HFFc6 (cell line): ENCODE data around the gene WDR13. TPM values are rescaled to one million over a fixed set of nuclear protein-coding genes. Genes with fewer than 3 reads are reported as not detected.

Experiments used
- DNase-seq: peaks from one replicate; pipeline ENCODE4 v3.0.0-alpha.2; 2018
- H3K27ac Mint-ChIP-seq: 2 replicates; pipeline ENCODE4 v1.8.0; 2020; ENCODE audit warnings: mild to moderate bottlenecking, mixed read lengths
- H3K27me3 Mint-ChIP-seq: 2 replicates; pipeline ENCODE4 v1.8.0; 2021; ENCODE audit warnings: mild to moderate bottlenecking, moderate library complexity, mixed read lengths; ENCODE audit not compliant: insufficient read depth
- H3K36me3 Mint-ChIP-seq: 2 replicates; pipeline ENCODE4 v1.8.0; 2021; ENCODE audit warnings: low read depth, mixed read lengths
- H3K4me1 Mint-ChIP-seq: 2 replicates; pipeline ENCODE4 v1.8.0; 2020; ENCODE audit warnings: low read depth, mixed read lengths
- H3K4me3 Mint-ChIP-seq: 2 replicates; pipeline ENCODE4 v1.8.0; 2020; ENCODE audit warnings: mild to moderate bottlenecking, moderate library complexity, mixed read lengths
- H3K9me3 Mint-ChIP-seq: 2 replicates; pipeline ENCODE4 v1.8.0; 2020; ENCODE audit warnings: mild to moderate bottlenecking, mixed read lengths
- total RNA-seq, 6 experiments: library from RNA; stranded (reverse); fragmentation: NEBNext Ultra II Directional; extraction: Animal tissue kit (Norgen Biotek cat#: 25700); gene quantifications; 2 replicates in 1 of 6; 3 replicates in 5 of 6; pipeline ENCODE4 v1.2.3, GENCODE V29; 2021
- TF ChIP-seq, protein P1 (sequence below): fragments of 200-600 bp; sonication (generic); IDR thresholded peaks from 2 replicates; pipeline ENCODE4 v1.5.0; 2021; ENCODE audit warnings: antibody characterized with exemption, mild to moderate bottlenecking

WDR13 gene
- total RNA-seq, 6 experiments from 2014 or later = 64.3 to 87.2 (median 71.8) TPM

DNA sequence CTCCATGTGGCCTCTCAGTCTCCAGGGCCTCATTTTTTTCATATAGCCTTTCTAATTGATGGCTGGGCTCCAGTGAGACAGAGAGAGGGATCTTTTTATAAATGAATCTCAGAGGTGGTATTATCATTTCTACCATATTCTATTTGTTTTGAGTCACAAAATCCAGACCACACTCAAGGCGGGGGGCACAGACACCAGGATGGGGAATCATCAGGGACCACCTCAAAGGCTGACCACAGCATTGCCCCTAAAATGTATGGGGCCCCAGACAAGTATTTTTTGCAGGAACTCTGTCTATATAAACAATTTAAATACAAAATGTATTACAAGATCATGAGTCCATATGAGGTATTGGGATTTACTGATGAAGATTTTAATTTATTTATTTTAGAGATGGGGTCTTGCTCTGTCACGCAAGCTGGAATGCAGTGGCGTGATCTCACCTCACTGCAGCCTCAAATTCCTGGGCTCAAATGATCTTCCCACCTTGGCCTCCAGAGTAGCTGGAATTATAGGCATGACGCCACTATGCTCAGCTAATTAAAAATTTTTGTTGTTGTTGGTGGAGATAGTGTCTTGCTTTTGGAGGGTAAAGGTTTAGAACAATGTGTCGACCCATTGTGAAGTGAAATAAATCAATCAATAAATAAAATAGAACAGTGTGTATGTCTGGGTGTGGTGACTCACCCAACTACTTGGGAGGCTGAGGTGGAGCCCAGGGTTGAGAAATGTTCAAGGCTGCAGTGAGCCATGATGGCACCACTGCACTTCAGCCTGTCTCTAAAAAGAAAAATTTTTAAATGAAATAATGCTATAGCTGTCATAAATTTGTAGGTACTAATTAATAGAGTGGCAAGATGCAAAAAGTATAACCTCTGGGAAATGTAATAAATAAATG lies 29.4 kb downstream of the WDR13 start:
- no peak for DNase-seq
- H3K4me1 Mint-ChIP-seq = no peaks in the 10 kb centered on the region; the same call in 1 of the 2 replicates
- H3K27ac Mint-ChIP-seq = no peak overlapping the region
- TF ChIP-seq, protein P1, sequence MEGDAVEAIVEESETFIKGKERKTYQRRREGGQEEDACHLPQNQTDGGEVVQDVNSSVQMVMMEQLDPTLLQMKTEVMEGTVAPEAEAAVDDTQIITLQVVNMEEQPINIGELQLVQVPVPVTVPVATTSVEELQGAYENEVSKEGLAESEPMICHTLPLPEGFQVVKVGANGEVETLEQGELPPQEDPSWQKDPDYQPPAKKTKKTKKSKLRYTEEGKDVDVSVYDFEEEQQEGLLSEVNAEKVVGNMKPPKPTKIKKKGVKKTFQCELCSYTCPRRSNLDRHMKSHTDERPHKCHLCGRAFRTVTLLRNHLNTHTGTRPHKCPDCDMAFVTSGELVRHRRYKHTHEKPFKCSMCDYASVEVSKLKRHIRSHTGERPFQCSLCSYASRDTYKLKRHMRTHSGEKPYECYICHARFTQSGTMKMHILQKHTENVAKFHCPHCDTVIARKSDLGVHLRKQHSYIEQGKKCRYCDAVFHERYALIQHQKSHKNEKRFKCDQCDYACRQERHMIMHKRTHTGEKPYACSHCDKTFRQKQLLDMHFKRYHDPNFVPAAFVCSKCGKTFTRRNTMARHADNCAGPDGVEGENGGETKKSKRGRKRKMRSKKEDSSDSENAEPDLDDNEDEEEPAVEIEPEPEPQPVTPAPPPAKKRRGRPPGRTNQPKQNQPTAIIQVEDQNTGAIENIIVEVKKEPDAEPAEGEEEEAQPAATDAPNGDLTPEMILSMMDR = no peak
- no peaks in the 10 kb centered on the region for H3K9me3 Mint-ChIP-seq
- H3K27me3 Mint-ChIP-seq = no peaks in the 10 kb centered on the region
- H3K4me3 Mint-ChIP-seq = no peak overlapping the region
- no peaks in the 10 kb centered on the region for H3K36me3 Mint-ChIP-seq

DNA sequence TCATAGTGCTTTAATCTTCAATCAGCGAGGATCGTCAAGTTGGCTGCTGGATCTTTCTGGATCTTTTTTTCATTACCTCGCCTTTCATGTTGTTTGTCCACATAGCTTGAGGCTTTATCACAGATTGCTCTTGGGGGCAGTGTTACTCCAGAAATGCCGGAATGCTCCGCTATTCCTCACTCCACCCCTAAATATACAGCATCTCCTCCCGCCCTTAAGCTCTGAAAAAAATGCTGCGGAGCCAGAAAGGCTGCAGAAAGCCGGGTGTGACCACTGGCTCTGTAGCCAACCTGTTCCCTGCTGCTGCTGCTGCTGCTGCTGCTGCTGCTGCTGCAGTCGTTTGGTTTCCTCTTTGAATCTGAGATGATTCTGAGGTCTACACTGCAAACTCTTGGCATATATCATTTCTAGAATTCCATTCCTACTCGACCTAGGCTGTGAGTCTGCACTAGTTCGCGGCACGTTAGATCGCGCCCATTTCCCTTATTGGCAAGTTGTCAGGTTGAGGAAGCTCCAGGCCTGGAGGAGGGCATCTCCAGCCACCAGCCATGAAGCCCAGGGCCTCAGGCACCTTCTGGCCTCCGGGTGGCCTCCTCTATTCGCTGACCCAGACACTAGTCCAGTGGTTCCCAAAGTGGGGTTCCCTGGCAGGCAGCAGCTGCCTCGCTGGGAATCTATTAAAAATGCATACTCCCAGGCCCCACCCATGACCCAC lies 34.2 kb downstream of the WDR13 start:
- H3K27ac Mint-ChIP-seq = no peak overlapping the region
- TF ChIP-seq, protein P1 = peak; percentile 65
- peak overlapping the region; percentile 47 for H3K4me3 Mint-ChIP-seq
- peak; percentile 87 for DNase-seq
- no peaks in the 10 kb centered on the region for H3K9me3 Mint-ChIP-seq
- no peaks in the 10 kb centered on the region; the same call in 1 of the 2 replicates for H3K4me1 Mint-ChIP-seq
- H3K27me3 Mint-ChIP-seq = no peaks in the 10 kb centered on the region
- no peaks in the 10 kb centered on the region for H3K36me3 Mint-ChIP-seq

DNA sequence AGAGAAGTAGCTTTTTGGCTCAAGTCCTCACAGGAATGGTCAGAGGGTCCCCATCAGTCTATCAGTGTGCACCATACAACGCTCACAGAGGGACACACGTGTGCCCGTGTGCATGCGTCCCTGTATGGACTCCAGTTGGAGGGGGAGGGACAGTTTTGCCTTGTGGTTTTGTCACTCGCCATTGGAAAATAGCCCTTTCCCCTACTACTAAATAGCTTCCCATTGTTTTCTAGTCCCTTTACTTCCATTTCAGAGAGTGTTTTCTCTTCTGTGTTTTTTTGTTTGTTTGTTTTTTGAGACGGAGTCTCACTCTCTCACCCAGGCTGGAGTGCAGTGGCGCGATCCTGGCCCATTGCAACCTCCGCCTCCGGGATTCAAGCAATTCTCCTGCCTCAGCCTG lies 34.9 kb downstream of the WDR13 start:
- Mint-ChIP-seq H3K4me3 (no peak overlapping the region), H3K27ac (no peak overlapping the region), H3K9me3 (no peaks in the 10 kb centered on the region), H3K4me1 (no peaks in the 10 kb centered on the region; the same call in 1 of the 2 replicates), H3K27me3 (no peaks in the 10 kb centered on the region), H3K36me3 (no peaks in the 10 kb centered on the region)
- DNase-seq = no peak
- TF ChIP-seq, protein P1 = no peak

DNA sequence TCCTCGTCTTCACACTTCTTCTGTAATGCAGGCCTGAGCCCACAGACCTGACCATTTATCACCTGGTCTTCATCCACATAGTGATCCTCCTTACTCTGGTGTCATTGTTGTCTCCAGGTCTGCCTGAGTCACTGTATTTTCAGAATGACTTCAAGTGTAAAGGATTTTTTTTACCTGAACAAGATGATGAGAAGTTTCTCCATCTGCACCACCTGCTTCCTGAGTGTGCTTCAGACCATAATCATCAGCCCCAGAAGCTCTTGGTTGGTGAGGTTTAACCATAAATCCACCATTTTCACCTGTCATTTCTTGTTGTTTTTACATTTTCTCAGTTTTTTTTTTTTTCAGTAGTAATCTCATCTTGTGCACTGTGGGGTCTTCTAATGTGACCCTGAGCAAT lies 39.0 kb downstream of the WDR13 start:
- no peaks in the 10 kb centered on the region; the same call in 1 of the 2 replicates for H3K9me3 Mint-ChIP-seq
- no peaks in the 10 kb centered on the region for H3K36me3 Mint-ChIP-seq
- no peak overlapping the region for H3K27ac Mint-ChIP-seq
- TF ChIP-seq, protein P1 = no peak
- H3K4me3 Mint-ChIP-seq = no peak overlapping the region
- H3K27me3 Mint-ChIP-seq = no peaks in the 10 kb centered on the region
- no peaks in the 10 kb centered on the region; the same call in 1 of the 2 replicates for H3K4me1 Mint-ChIP-seq
- no peak for DNase-seq

DNA sequence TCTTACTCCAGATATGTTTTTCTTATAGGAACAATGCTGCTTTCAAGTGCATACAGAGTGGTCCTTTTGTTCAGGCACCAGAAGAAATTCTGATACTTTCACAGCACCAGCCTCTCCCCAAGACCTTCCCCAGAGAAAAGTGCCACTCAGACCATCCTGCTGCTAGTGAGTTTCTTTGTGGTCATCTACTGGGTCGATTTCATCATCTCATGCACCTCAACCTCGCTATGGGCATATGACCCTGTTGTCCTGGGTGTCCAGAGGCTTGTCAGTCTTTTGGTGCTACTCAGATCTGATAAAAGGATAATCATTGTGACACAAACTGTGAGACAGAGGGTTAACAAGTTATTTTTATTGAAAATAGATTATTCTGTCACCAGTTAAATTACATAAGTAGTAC lies 39.5 kb downstream of the WDR13 start:
- Mint-ChIP-seq H3K4me1 (no peaks in the 10 kb centered on the region), H3K9me3 (no peaks in the 10 kb centered on the region; the same call in 1 of the 2 replicates), H3K27ac (no peak overlapping the region), H3K4me3 (no peak overlapping the region), H3K27me3 (no peaks in the 10 kb centered on the region), H3K36me3 (no peaks in the 10 kb centered on the region)
- no peak for DNase-seq
- TF ChIP-seq, protein P1 = no peak
